GM12864 (cell line): ENCODE measurements around the gene RBBP7.
"Not testable (repeated sequence)": the region's sequence is repeated elsewhere in the genome, so short reads cannot be mapped to it uniquely, and the experiment has no call there.

Experiments used
- DNase-seq: peaks from one replicate; pipeline ENCODE4 v3.0.0-alpha.2; 2011; ENCODE audit warnings: low read depth
- H3K4me3 ChIP-seq: 2 replicates; pipeline ENCODE4 v1.5.1; 2011; ENCODE audit warnings: mild to moderate bottlenecking, low read depth, low read length, control low read depth
- CTCF ChIP-seq: IDR thresholded peaks from 2 replicates; pipeline ENCODE4 v1.5.1; 2011; ENCODE audit warnings: low read depth, mild to moderate bottlenecking, moderate library complexity, low read length, control low read depth, inconsistent platforms; ENCODE audit errors: missing control alignments

The RBBP7 gene

GRCh38 chrX:16868920-16869319 lies 1.2 kb downstream of the RBBP7 start:
- no peak for TF ChIP-seq CTCF

GRCh38 chrX:16867947-16868346 lies 2.2 kb downstream of the RBBP7 start:
- no peak for TF ChIP-seq CTCF
- DNase-seq = no peak
- peak overlapping the region; percentile 83; the same call in 1 of the 2 replicates for H3K4me3 ChIP-seq

More at GRCh38 chrX:16868920-16869319, 1.2 kb downstream of the RBBP7 start:
- peak overlapping the region; percentile 83 for H3K4me3 ChIP-seq
- DNase-seq = no peak

- DNase-seq = no peak
- H3K4me3 ChIP-seq = no peak overlapping the region
- no peak for TF ChIP-seq CTCF
Observed at GRCh38 chrX:16862829-16863228, 7.3 kb downstream of the RBBP7 start.

GRCh38 chrX:16856744-16857143 lies 13.4 kb downstream of the RBBP7 start:
- no peak overlapping the region for H3K4me3 ChIP-seq
- TF ChIP-seq CTCF = no peak
- no peak for DNase-seq

- not testable (repeated sequence) for DNase-seq
Observed at GRCh38 chrX:16856076-16856404, 14.1 kb downstream of the RBBP7 start.

GRCh38 chrX:16855363-16856075 lies 14.6 kb downstream of the RBBP7 start:
- DNase-seq = no peak
- no peak for TF ChIP-seq CTCF
- no peak overlapping the region for H3K4me3 ChIP-seq

More at GRCh38 chrX:16856076-16856404, 14.1 kb downstream of the RBBP7 start:
- not testable (repeated sequence) for H3K4me3 ChIP-seq

GRCh38 chrX:16853537-16853936 lies 16.6 kb downstream of the RBBP7 start:
- DNase-seq = no peak
- no peak for TF ChIP-seq CTCF
- H3K4me3 ChIP-seq = no peak overlapping the region
